ENCODE measurements around the gene FHOD1. TPM values are rescaled to one million over a fixed set of nuclear protein-coding genes. Genes with fewer than 3 reads are reported as not detected.

FHOD1 gene
- total and polyA plus RNA-seq, 9 of the 15 experiments (the other 6 are each of a cell fraction or from before 2014, with no cell fraction given): 18.7 to 126 (median 32.3) TPM

DNA sequence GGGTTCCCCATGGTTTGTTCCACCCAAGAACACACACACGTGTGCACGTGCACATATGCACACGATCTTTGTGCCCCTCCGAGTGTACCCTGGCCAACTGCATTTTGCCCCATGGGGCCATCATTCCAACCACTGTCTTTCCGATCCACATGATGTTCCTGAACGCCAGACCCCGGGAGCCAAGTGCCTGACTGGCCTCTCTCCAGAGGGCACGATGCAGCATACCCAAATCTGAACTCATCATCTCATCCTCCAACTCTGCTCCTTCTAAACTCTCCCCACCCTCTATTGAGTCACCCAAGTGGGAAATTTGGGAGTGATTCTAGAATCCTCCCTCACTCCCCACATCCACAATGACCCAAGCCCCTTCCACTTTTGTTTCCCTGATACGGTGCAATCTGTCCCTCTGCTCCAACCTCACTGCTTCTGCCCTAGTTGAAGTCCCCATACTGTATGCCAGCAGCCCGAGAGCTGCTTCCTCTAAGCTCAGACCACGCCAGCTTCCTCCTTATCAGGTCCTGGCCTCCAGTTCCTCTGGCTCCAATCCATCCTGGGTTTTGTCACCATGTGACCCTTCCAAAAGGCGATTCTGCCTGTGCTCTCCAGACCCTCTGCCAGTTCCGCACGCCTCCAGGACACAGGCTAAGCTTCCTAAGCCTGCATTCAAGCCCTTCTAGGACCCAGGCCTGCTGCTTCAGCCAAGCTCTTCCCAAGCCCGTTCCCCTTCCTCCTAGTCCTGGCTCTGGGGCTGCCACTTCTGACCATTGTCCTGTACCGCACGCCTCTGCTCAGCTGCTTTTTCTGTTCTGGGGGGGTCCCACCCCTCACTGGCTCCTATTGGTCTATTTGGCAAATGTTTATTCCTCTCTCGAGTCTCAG, 30.4 kb downstream of the FHOD1 start (continued):
- TF ChIP-seq, protein P1, sequence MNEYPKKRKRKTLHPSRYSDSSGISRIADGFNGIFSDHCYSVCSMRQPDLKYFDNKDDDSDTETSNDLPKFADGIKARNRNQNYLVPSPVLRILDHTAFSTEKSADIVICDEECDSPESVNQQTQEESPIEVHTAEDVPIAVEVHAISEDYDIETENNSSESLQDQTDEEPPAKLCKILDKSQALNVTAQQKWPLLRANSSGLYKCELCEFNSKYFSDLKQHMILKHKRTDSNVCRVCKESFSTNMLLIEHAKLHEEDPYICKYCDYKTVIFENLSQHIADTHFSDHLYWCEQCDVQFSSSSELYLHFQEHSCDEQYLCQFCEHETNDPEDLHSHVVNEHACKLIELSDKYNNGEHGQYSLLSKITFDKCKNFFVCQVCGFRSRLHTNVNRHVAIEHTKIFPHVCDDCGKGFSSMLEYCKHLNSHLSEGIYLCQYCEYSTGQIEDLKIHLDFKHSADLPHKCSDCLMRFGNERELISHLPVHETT (CRISPR knock-in tag; conservative IDR thresholded peaks at IDR 0.05 in 1 of 2, IDR thresholded peaks at IDR 0.05 in 1 of 2): peak in 1 of 2 experiments; percentile 19; a peak in 1 of 4 replicates
- TF ChIP-seq CXXC5 (CRISPR knock-in tag; IDR thresholded peaks at IDR 0.05) (peak; percentile 36), ZSCAN32 (CRISPR knock-in tag; IDR thresholded peaks at IDR 0.05) (no peak), SMAD4 (CRISPR knock-in tag; conservative IDR thresholded peaks at IDR 0.05) (0 out of 2 replicates have a peak, but pooled peaks have one; percentile 38), JUNB (CRISPR knock-in tag; conservative IDR thresholded peaks at IDR 0.05) (no peak), CBX5 (IDR thresholded peaks at IDR 0.05; ENCODE audit: borderline replicate concordance, low read depth) (no peak), PTBP1 (IDR thresholded peaks at IDR 0.05; ENCODE audit: low read depth, low read length) (no peak), SPI1 (IDR thresholded peaks at IDR 0.05; ENCODE audit: borderline replicate concordance, low read depth, low read length) (peak; percentile 63; the same call in 1 of the 2 replicates), SUPT5H (IDR thresholded peaks at IDR 0.05) (peak; percentile 50; the same call in 1 of the 2 replicates), E2F3 (CRISPR knock-in tag; IDR thresholded peaks at IDR 0.05) (no peak), ZZZ3 (IDR thresholded peaks at IDR 0.05) (no peak), GTF2A2 (tag; IDR thresholded peaks at IDR 0.05) (no peak), RAD51 (IDR thresholded peaks at IDR 0.05; ENCODE audit: borderline replicate concordance, low read depth) (peak; percentile 61), SIX5 (IDR thresholded peaks at IDR 0.05; ENCODE audit: borderline replicate concordance in 1 of 2, insufficient read depth in 1 of 2, low read depth in 1 of 2, low read length in 2 of 2) (no peak), ZNF586 (CRISPR knock-in tag; conservative IDR thresholded peaks at IDR 0.05) (no peak), LCOR (CRISPR knock-in tag; IDR thresholded peaks at IDR 0.05) (no peak), ZFP36 (IDR thresholded peaks at IDR 0.05; ENCODE audit: low read depth, low read length, partially characterized antibody) (no peak), ZFX (CRISPR knock-in tag; IDR thresholded peaks at IDR 0.05) (peak; percentile 61)
- TF ChIP-seq, protein P2, sequence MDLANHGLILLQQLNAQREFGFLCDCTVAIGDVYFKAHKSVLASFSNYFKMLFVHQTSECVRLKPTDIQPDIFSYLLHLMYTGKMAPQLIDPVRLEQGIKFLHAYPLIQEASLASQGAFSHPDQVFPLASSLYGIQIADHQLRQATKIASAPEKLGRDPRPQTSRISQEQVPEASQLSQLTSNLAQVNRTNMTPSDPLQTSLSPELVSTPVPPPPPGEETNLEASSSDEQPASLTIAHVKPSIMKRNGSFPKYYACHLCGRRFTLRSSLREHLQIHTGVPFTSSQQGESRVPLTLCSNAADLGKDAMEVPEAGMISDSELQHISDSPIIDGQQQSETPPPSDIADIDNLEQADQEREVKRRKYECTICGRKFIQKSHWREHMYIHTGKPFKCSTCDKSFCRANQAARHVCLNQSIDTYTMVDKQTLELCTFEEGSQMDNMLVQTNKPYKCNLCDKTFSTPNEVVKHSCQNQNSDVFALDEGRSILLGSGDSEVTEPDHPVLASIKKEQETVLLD (IDR thresholded peaks at IDR 0.05): peak; percentile 38; the same call in 1 of the 2 replicates
- TF ChIP-seq, protein P3, sequence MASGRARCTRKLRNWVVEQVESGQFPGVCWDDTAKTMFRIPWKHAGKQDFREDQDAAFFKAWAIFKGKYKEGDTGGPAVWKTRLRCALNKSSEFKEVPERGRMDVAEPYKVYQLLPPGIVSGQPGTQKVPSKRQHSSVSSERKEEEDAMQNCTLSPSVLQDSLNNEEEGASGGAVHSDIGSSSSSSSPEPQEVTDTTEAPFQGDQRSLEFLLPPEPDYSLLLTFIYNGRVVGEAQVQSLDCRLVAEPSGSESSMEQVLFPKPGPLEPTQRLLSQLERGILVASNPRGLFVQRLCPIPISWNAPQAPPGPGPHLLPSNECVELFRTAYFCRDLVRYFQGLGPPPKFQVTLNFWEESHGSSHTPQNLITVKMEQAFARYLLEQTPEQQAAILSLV (tag; IDR thresholded peaks at IDR 0.05): no peak

Measured in K562 (cell line).